ENCODE measurements around the gene CCND3.

DNA sequence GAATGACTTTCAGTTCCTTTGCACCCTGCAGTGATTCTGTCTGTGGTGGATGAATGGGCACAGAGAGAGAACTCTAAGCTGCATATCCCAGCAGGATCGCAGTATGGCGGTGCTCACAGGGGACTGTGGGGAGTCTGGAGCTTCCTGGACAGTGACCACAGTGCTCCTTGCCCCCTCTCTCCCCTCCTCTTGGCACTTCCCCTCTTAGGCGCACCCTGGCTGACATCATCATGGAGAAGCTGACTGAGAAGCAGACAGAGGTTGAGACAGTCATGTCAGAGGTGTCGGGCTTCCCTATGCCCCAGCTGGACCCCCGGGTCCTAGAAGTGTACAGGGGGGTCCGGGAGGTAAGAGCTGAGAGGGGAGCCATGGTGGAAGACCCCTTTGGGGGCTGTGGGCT lies 11.7 kb downstream of the CCND3 start:
- TF ChIP-seq, protein P1, sequence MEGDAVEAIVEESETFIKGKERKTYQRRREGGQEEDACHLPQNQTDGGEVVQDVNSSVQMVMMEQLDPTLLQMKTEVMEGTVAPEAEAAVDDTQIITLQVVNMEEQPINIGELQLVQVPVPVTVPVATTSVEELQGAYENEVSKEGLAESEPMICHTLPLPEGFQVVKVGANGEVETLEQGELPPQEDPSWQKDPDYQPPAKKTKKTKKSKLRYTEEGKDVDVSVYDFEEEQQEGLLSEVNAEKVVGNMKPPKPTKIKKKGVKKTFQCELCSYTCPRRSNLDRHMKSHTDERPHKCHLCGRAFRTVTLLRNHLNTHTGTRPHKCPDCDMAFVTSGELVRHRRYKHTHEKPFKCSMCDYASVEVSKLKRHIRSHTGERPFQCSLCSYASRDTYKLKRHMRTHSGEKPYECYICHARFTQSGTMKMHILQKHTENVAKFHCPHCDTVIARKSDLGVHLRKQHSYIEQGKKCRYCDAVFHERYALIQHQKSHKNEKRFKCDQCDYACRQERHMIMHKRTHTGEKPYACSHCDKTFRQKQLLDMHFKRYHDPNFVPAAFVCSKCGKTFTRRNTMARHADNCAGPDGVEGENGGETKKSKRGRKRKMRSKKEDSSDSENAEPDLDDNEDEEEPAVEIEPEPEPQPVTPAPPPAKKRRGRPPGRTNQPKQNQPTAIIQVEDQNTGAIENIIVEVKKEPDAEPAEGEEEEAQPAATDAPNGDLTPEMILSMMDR (IDR thresholded peaks at IDR 0.05): no peak
- TF ChIP-seq POLR2A (IDR thresholded peaks at IDR 0.05): no peak
